Hepatocyte (in vitro differentiated cells): ENCODE data around the gene DAAM2. TPM values are rescaled to one million over a fixed set of nuclear protein-coding genes. Genes with fewer than 3 reads are reported as not detected.

Source experiments
- DNase-seq: peaks from one replicate; pipeline ENCODE4 v3.0.0-alpha.2; 2016; ENCODE audit warnings: low spot score
- H2AFZ ChIP-seq: fragments of 200-600 bp; sonication (generic); 2 replicates; pipeline ENCODE4 v1.6.0; 2016; ENCODE audit warnings: antibody characterized with exemption, mild to moderate bottlenecking
- H3K27ac ChIP-seq: fragments of 200-600 bp; sonication (generic); 2 replicates; pipeline ENCODE4 v1.5.1; 2016; ENCODE audit warnings: mild to moderate bottlenecking
- H3K27me3 ChIP-seq: fragments of 200-600 bp; sonication (generic); 2 replicates; pipeline ENCODE4 v1.6.1; 2016
- H3K36me3 ChIP-seq: fragments of 200-600 bp; sonication (generic); replicated peaks from 2 replicates; pipeline ENCODE4 v1.5.1; 2016; ENCODE audit warnings: low read depth; ENCODE audit not compliant: insufficient read depth
- H3K4me1 ChIP-seq: fragments of 200-600 bp; sonication (generic); 2 replicates; pipeline ENCODE4 v1.5.1; 2016; ENCODE audit warnings: mild to moderate bottlenecking, moderate library complexity; ENCODE audit not compliant: insufficient read depth
- H3K4me2 ChIP-seq: fragments of 200-600 bp; sonication (generic); 2 replicates; pipeline ENCODE4 v1.6.0; 2016
- H3K4me3 ChIP-seq: fragments of 200-600 bp; sonication (generic); 2 replicates; pipeline ENCODE4 v1.5.1; 2016; ENCODE audit warnings: mild to moderate bottlenecking
- H3K79me2 ChIP-seq: fragments of 200-600 bp; sonication (generic); 2 replicates; pipeline ENCODE4 v1.6.0; 2017; ENCODE audit warnings: mild to moderate bottlenecking
- H3K9me2 ChIP-seq: fragments of 200-600 bp; sonication (generic); replicated peaks from 2 replicates; pipeline ENCODE4 v1.6.0; 2017; ENCODE audit warnings: mild to moderate bottlenecking; ENCODE audit not compliant: insufficient read depth
- H3K9me3 ChIP-seq: fragments of 200-600 bp; sonication (generic); 2 replicates; pipeline ENCODE4 v1.5.1; 2016; ENCODE audit warnings: low read depth, mild to moderate bottlenecking
- H4K20me1 ChIP-seq: fragments of 200-600 bp; sonication (generic); 2 replicates; pipeline ENCODE4 v1.6.0; 2016; ENCODE audit warnings: mild to moderate bottlenecking; ENCODE audit not compliant: insufficient read depth, poor library complexity, severe bottlenecking
- EZH2 ChIP-seq: fragments of 200-600 bp; sonication (generic); IDR thresholded peaks from 2 replicates; pipeline ENCODE4 v1.6.1; 2016; ENCODE audit warnings: antibody characterized with exemption, mild to moderate bottlenecking, borderline replicate concordance
- EZH2phosphoT487 ChIP-seq: fragments of 200-600 bp; sonication (generic); IDR thresholded peaks from one replicate; pipeline ENCODE4 v1.6.1; 2018; ENCODE audit warnings: antibody characterized with exemption, mild to moderate bottlenecking, low read depth, moderate library complexity; ENCODE audit not compliant: unreplicated experiment, severe bottlenecking
- whole genome bisulfite sequencing: methylation state at CpG from one replicate; pipeline ENCODE4 v1.1.6; 2016; ENCODE audit warnings: low lambda C conversion rate; ENCODE audit errors: missing lambda C conversion rate; 5-methylcytosine and 5-hydroxymethylcytosine counted together
- polyA plus RNA-seq: library from polyadenylated mRNA; unstranded; fragments of >200 nt; fragmentation: Nextera tagmentation; extraction: Ambion mirVana; gene quantifications from 2 replicates; pipeline ENCODE4 v1.2.1, GENCODE V29; 2016
- total RNA-seq: library from RNA; depleted of rRNA; stranded (reverse); fragments of >200 nt; gene quantifications from 2 replicates; pipeline ENCODE4 v1.2.3, GENCODE V29; 2014
- TF ChIP-seq, protein P1 (sequence below): fragments of 200-600 bp; sonication (generic); IDR thresholded peaks from 2 replicates; pipeline ENCODE4 v1.5.1; 2016; ENCODE audit warnings: antibody characterized with exemption, mild to moderate bottlenecking; ENCODE audit not compliant: poor library complexity

DAAM2 gene
- total and polyA plus RNA-seq, 2 experiments from 2014 or later: 11.7 to 15.1 TPM

DNA sequence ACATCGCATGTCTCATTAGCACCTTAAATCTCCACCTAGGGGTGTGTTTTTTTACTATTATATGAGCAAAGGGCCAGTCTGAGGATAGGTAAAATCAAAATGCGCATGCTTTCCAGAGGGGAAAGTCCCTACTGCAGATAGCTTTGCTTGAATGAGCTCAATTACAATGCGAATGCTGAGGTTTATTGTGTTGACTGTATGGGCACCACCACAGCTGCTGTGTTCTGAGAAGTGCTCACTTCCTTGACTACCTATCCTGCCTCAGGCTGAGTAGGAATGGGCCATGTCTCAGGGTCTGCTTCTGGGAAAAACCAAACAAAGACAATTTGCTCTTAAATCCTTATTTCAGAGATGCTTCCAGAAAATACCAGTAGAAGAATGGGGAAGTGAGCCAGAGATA, 105.5 kb downstream of the DAAM2 start:
- TF ChIP-seq, protein P1, sequence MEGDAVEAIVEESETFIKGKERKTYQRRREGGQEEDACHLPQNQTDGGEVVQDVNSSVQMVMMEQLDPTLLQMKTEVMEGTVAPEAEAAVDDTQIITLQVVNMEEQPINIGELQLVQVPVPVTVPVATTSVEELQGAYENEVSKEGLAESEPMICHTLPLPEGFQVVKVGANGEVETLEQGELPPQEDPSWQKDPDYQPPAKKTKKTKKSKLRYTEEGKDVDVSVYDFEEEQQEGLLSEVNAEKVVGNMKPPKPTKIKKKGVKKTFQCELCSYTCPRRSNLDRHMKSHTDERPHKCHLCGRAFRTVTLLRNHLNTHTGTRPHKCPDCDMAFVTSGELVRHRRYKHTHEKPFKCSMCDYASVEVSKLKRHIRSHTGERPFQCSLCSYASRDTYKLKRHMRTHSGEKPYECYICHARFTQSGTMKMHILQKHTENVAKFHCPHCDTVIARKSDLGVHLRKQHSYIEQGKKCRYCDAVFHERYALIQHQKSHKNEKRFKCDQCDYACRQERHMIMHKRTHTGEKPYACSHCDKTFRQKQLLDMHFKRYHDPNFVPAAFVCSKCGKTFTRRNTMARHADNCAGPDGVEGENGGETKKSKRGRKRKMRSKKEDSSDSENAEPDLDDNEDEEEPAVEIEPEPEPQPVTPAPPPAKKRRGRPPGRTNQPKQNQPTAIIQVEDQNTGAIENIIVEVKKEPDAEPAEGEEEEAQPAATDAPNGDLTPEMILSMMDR: no peak
- TF ChIP-seq EZH2phosphoT487: no peak
- TF ChIP-seq EZH2: no peak
- Histone ChIP-seq H4K20me1 (no peaks in the 10 kb centered on the region), H3K79me2 (no peaks in the 10 kb centered on the region), H3K4me2 (no peak overlapping the region), H2AFZ (no peak overlapping the region), H3K36me3 (no peaks in the 10 kb centered on the region), H3K4me3 (no peak overlapping the region), H3K9me2 (no peaks in the 10 kb centered on the region), H3K27me3 (no peaks in the 10 kb centered on the region), H3K9me3 (no peaks in the 10 kb centered on the region), H3K4me1 (no peaks in the 10 kb centered on the region), H3K27ac (no peak overlapping the region)
- WGBS: 81% methylated on average over 3 of the region's 3 CpGs
- no peak for DNase-seq

DNA sequence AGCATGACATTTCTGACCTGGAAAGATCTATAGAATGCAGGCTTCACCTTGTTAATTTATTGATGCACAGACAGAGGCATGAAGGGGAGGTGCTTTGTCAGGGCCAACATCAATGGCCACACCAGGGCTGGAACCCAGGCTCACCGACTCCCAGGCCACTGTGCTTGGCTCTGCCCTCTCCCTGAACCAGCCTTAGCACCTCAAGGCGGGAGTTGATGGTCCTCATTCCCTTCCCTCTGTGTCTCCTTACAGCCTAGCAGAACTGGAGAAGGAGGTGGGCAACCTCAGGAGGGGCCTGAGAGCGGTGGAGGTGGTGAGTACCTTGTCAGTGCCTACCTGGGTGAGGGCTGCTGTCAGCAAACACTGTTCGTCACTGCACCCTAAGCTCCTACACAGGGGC, 106.4 kb downstream of the DAAM2 start:
- WGBS: 91% methylated on average over 4 of the region's 4 CpGs
- Histone ChIP-seq H3K4me3 (no peak overlapping the region), H2AFZ (no peak overlapping the region), H3K9me3 (no peaks in the 10 kb centered on the region), H3K27ac (no peak overlapping the region), H3K36me3 (no peaks in the 10 kb centered on the region), H4K20me1 (no peaks in the 10 kb centered on the region), H3K4me1 (no peaks in the 10 kb centered on the region), H3K27me3 (no peaks in the 10 kb centered on the region), H3K79me2 (no peaks in the 10 kb centered on the region), H3K4me2 (no peak overlapping the region), H3K9me2 (no peaks in the 10 kb centered on the region)
- TF ChIP-seq EZH2: no peak
- TF ChIP-seq EZH2phosphoT487: no peak
- DNase-seq: no peak

DNA sequence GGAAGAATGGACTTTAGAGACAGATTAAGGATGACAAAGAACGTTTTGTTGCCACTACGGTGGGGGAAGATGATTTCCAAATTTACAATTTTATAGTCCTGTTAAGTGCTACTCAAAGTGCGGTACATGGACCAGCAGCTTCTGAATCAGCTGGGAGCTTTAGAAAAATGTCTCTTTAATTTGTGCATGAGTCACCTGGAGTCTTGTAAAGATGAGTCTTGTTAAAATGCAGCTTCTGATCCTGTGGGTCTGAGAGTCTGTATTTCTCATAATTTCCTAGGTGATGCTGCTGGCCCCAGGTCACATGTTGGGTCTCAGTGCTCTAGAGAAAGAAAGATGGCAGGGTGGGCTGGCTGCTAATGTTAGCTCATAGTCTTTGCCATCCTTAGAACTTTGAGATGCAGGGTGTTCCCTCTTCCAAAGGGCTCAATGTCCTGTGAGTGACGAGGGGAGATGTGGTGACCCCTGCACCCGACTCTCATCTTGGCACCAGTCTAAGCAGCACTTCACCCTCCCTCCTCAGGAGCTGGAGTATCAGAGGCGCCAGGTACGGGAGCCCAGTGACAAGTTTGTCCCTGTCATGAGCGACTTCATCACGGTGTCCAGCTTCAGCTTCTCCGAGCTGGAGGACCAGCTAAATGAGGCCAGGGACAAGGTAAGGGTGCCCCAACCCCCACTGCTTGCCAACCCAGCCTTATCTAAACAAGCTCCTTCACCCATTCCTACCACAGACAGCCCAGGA, 107.5 kb downstream of the DAAM2 start:
- 87% methylated on average over 10 of the region's 10 CpGs for WGBS

DNA sequence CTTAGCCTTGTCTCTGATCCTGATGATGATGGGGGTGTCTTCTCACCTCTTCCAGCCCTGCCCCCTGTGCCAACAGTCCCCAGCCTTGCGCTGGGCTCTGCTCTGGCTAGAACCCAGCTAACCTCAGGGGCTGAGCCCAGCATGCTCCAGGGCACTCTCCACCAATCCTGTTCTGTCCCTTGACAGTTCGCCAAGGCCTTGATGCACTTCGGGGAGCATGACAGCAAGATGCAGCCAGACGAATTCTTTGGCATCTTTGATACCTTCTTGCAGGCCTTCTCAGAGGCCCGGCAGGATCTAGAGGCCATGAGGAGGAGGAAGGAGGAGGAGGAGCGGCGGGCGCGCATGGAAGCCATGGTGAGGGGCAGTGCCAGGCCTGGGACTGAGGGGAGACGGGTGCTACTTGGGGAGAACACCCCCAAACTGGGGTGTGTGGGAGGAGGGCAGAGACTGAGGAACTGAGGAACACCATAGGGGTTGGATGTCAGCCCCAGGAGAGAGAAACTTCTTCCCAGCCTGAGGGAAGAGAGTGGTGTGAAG, 109.0 kb downstream of the DAAM2 start:
- H3K27me3 ChIP-seq: no peaks in the 10 kb centered on the region
- no peaks in the 10 kb centered on the region for H4K20me1 ChIP-seq
- no peak overlapping the region for H3K4me3 ChIP-seq
- H3K4me1 ChIP-seq: no peaks in the 10 kb centered on the region
- H3K79me2 ChIP-seq: no peaks in the 10 kb centered on the region
- no peaks in the 10 kb centered on the region for H3K9me2 ChIP-seq
- TF ChIP-seq EZH2 (no peak), EZH2phosphoT487 (no peak)
- TF ChIP-seq, protein P1: no peak
- no peak overlapping the region for H3K4me2 ChIP-seq
- DNase-seq: no peak
- H2AFZ ChIP-seq: no peak overlapping the region
- H3K36me3 ChIP-seq: no peaks in the 10 kb centered on the region
- H3K27ac ChIP-seq: no peak overlapping the region
- no peaks in the 10 kb centered on the region for H3K9me3 ChIP-seq
- WGBS: 96% methylated on average over 9 of the region's 10 CpGs

More for the DNA sequence above, 107.5 kb downstream of the DAAM2 start:
- Histone ChIP-seq H3K4me3 (no peak overlapping the region), H3K27ac (no peak overlapping the region), H3K9me3 (no peaks in the 10 kb centered on the region), H2AFZ (no peak overlapping the region), H4K20me1 (no peaks in the 10 kb centered on the region), H3K4me1 (no peaks in the 10 kb centered on the region), H3K4me2 (no peak overlapping the region), H3K9me2 (no peaks in the 10 kb centered on the region), H3K27me3 (no peaks in the 10 kb centered on the region), H3K79me2 (no peaks in the 10 kb centered on the region), H3K36me3 (no peaks in the 10 kb centered on the region)
- DNase-seq: no peak
- TF ChIP-seq EZH2 (no peak), EZH2phosphoT487 (no peak)
- TF ChIP-seq, protein P1: no peak
